ENCODE measurements around the gene PPP1R12B. TPM values are rescaled to one million over a fixed set of nuclear protein-coding genes. Genes with fewer than 3 reads are reported as not detected.
"Not testable (repeated sequence)": the region's sequence is repeated elsewhere in the genome, so short reads cannot be mapped to it uniquely, and the experiment has no call there.

Gene PPP1R12B
- polyA plus RNA-seq, 2 donors, result 7.5 to 14.7 TPM

DNA sequence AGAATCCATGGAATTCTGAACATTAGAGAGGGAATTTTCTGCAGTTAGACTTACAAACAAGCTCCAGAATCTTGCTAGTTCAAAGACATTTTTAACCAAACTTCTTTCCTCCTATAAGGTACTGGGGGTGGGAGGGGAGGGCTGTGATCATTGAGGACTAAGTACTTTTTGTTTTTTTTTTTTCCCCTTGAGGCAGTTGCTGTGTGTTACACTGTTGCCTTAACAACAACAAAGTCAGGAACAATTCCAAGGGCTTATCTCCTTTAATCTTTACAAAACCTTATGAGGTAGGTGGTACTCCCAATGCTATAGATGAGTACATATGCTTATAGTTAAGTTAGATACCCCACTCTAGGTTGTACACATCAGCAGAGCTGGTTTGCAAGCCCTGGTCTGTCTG is 62.9 kb downstream of the PPP1R12B start:
- Histone ChIP-seq H3K4me3 (ENCODE audit: low read depth in 1 of 2, low read length in 2 of 2) (no peak overlapping the region), H3K27ac (ENCODE audit: low read depth in 2 of 2, low read length in 1 of 2) (no peak overlapping the region)

DNA sequence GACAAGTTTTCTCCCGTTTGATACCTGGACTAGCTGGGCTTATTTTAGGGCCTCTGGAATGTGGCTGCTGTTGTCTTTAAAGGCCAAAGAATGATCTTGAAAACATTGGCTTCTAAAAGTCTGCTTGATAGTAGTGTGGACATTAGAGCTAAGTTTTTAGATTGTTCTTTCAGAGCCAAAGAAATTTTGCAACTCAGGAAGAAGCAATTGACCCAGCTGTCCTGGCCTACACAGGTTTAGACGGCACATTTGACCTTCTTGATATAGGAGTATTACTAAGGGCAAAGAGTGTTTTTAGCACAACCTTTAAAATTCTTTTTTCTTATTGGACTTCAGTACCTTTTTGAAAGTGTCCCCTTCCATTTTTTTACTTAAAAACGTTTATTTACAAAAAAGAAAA is 63.9 kb downstream of the PPP1R12B start:
- not testable (repeated sequence) for H3K36me3 ChIP-seq (ENCODE audit: control insufficient read depth in 2 of 2, insufficient read depth in 2 of 2, low read length in 1 of 2)

More for the DNA sequence above, 62.9 kb downstream of the PPP1R12B start:
- no peaks in the 10 kb centered on the region for H3K36me3 ChIP-seq (ENCODE audit: control insufficient read depth in 2 of 2, insufficient read depth in 2 of 2, low read length in 1 of 2)
- no peaks in the 10 kb centered on the region for H3K27me3 ChIP-seq (ENCODE audit: control insufficient read depth in 1 of 2, insufficient read depth in 2 of 2, low read length in 2 of 2)
- H3K4me1 ChIP-seq (ENCODE audit: control insufficient read depth in 2 of 2, insufficient read depth in 2 of 2, low read length in 1 of 2), result no peaks in the 10 kb centered on the region
- H3K9me3 ChIP-seq (ENCODE audit: control insufficient read depth in 2 of 2, insufficient read depth in 1 of 2, low read depth in 1 of 2, low read length in 1 of 2), result no peaks in the 10 kb centered on the region

GRCh38 chr1:202416641-202417040 is 68.1 kb downstream of the PPP1R12B start:
- H3K27me3 ChIP-seq (ENCODE audit: control insufficient read depth in 1 of 2, insufficient read depth in 2 of 2, low read length in 2 of 2), result no peaks in the 10 kb centered on the region
- H3K4me3 ChIP-seq (ENCODE audit: low read depth in 1 of 2, low read length in 2 of 2), result no peak overlapping the region
- no peaks in the 10 kb centered on the region for H3K4me1 ChIP-seq (ENCODE audit: control insufficient read depth in 2 of 2, insufficient read depth in 2 of 2, low read length in 1 of 2)
- no peaks in the 10 kb centered on the region for H3K9me3 ChIP-seq (ENCODE audit: control insufficient read depth in 2 of 2, insufficient read depth in 1 of 2, low read depth in 1 of 2, low read length in 1 of 2)
- WGBS, 2 donors, result 48 to 60% methylated on average over 1 of the region's 1 CpG
- no peaks in the 10 kb centered on the region for H3K36me3 ChIP-seq (ENCODE audit: control insufficient read depth in 2 of 2, insufficient read depth in 2 of 2, low read length in 1 of 2)
- no peak overlapping the region for H3K27ac ChIP-seq (ENCODE audit: low read depth in 2 of 2, low read length in 1 of 2)

More for the DNA sequence above, 63.9 kb downstream of the PPP1R12B start:
- not testable (repeated sequence) for H3K9me3 ChIP-seq (ENCODE audit: control insufficient read depth in 2 of 2, insufficient read depth in 1 of 2, low read depth in 1 of 2, low read length in 1 of 2); H3K27ac ChIP-seq (ENCODE audit: low read depth in 2 of 2, low read length in 1 of 2); H3K4me1 ChIP-seq (ENCODE audit: control insufficient read depth in 2 of 2, insufficient read depth in 2 of 2, low read length in 1 of 2); H3K27me3 ChIP-seq (ENCODE audit: control insufficient read depth in 1 of 2, insufficient read depth in 2 of 2, low read length in 2 of 2); H3K4me3 ChIP-seq (ENCODE audit: low read depth in 1 of 2, low read length in 2 of 2)
- whole genome bisulfite sequencing, 2 donors, result 64 to 67% methylated on average over 3 of the region's 3 CpGs

DNA sequence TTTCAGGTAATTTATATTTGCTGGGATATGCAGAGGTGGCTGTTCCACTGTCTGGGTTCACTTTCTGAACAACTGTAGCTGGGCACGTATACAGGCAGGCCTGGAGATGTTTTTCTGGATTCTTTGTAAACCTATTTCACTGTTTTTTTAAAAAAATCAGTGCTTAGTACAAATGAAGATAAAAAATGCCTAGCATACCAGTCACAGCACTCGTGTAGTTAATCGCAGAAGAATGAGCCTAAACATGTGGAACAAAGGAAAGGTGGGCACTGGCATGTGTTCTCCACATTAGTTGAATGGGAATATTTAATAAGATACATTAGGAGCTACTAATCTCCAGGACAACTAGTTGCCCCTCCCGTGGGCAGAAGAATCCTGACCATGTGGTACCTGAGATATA is 68.6 kb downstream of the PPP1R12B start:
- not testable (repeated sequence) for H3K27me3 ChIP-seq (ENCODE audit: control insufficient read depth in 1 of 2, insufficient read depth in 2 of 2, low read length in 2 of 2); H3K4me3 ChIP-seq (ENCODE audit: low read depth in 1 of 2, low read length in 2 of 2); H3K27ac ChIP-seq (ENCODE audit: low read depth in 2 of 2, low read length in 1 of 2); H3K36me3 ChIP-seq (ENCODE audit: control insufficient read depth in 2 of 2, insufficient read depth in 2 of 2, low read length in 1 of 2); H3K4me1 ChIP-seq (ENCODE audit: control insufficient read depth in 2 of 2, insufficient read depth in 2 of 2, low read length in 1 of 2); H3K9me3 ChIP-seq (ENCODE audit: control insufficient read depth in 2 of 2, insufficient read depth in 1 of 2, low read depth in 1 of 2, low read length in 1 of 2)
- WGBS, 2 donors, result 67 to 75% methylated on average over 4 of the region's 4 CpGs

DNA sequence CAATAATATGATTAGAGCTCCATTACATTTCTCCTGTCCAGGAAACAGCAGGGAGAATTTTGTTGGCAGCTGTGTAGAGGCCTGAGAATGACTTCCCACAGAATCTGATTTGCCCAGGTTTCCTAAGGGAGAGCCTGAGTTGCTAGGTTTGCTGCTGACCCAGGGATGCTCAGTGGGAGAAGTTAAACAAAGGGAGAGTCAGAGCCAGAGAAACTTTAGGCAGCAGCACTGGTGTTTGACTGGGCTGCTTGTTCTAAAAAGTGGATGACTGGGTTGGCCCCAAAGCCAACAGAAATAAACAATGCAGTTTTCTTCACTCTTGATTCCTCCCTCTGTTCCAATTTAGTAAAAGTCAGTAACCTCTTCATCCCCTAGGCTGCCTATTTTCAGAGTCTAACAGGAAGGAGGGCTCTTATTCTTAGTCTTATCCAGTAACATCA is 69.3 kb downstream of the PPP1R12B start:
- H3K27me3 ChIP-seq (ENCODE audit: control insufficient read depth in 1 of 2, insufficient read depth in 2 of 2, low read length in 2 of 2); H3K27ac ChIP-seq (ENCODE audit: low read depth in 2 of 2, low read length in 1 of 2); H3K36me3 ChIP-seq (ENCODE audit: control insufficient read depth in 2 of 2, insufficient read depth in 2 of 2, low read length in 1 of 2); H3K4me1 ChIP-seq (ENCODE audit: control insufficient read depth in 2 of 2, insufficient read depth in 2 of 2, low read length in 1 of 2); H3K9me3 ChIP-seq (ENCODE audit: control insufficient read depth in 2 of 2, insufficient read depth in 1 of 2, low read depth in 1 of 2, low read length in 1 of 2); H3K4me3 ChIP-seq (ENCODE audit: low read depth in 1 of 2, low read length in 2 of 2): not testable (repeated sequence)

GRCh38 chr1:202419731-202420130 is 71.2 kb downstream of the PPP1R12B start:
- not testable (repeated sequence) for H3K27me3 ChIP-seq (ENCODE audit: control insufficient read depth in 1 of 2, insufficient read depth in 2 of 2, low read length in 2 of 2); H3K4me3 ChIP-seq (ENCODE audit: low read depth in 1 of 2, low read length in 2 of 2); H3K27ac ChIP-seq (ENCODE audit: low read depth in 2 of 2, low read length in 1 of 2); H3K4me1 ChIP-seq (ENCODE audit: control insufficient read depth in 2 of 2, insufficient read depth in 2 of 2, low read length in 1 of 2); H3K36me3 ChIP-seq (ENCODE audit: control insufficient read depth in 2 of 2, insufficient read depth in 2 of 2, low read length in 1 of 2); H3K9me3 ChIP-seq (ENCODE audit: control insufficient read depth in 2 of 2, insufficient read depth in 1 of 2, low read depth in 1 of 2, low read length in 1 of 2)
- WGBS, 2 donors, result 92 to 96% methylated on average over 3 of the region's 3 CpGs

GRCh38 chr1:202420422-202421094 is 72.1 kb downstream of the PPP1R12B start:
- H3K36me3 ChIP-seq (ENCODE audit: control insufficient read depth in 2 of 2, insufficient read depth in 2 of 2, low read length in 1 of 2); H3K27ac ChIP-seq (ENCODE audit: low read depth in 2 of 2, low read length in 1 of 2); H3K4me1 ChIP-seq (ENCODE audit: control insufficient read depth in 2 of 2, insufficient read depth in 2 of 2, low read length in 1 of 2); H3K9me3 ChIP-seq (ENCODE audit: control insufficient read depth in 2 of 2, insufficient read depth in 1 of 2, low read depth in 1 of 2, low read length in 1 of 2); H3K27me3 ChIP-seq (ENCODE audit: control insufficient read depth in 1 of 2, insufficient read depth in 2 of 2, low read length in 2 of 2); H3K4me3 ChIP-seq (ENCODE audit: low read depth in 1 of 2, low read length in 2 of 2): not testable (repeated sequence)
- 83 to 88% methylated on average over 3 of the region's 3 CpGs for WGBS, 2 donors

- not testable (repeated sequence) for H3K4me1 ChIP-seq (ENCODE audit: control insufficient read depth in 2 of 2, insufficient read depth in 2 of 2, low read length in 1 of 2); H3K9me3 ChIP-seq (ENCODE audit: control insufficient read depth in 2 of 2, insufficient read depth in 1 of 2, low read depth in 1 of 2, low read length in 1 of 2); H3K4me3 ChIP-seq (ENCODE audit: low read depth in 1 of 2, low read length in 2 of 2); H3K27ac ChIP-seq (ENCODE audit: low read depth in 2 of 2, low read length in 1 of 2); H3K36me3 ChIP-seq (ENCODE audit: control insufficient read depth in 2 of 2, insufficient read depth in 2 of 2, low read length in 1 of 2); H3K27me3 ChIP-seq (ENCODE audit: control insufficient read depth in 1 of 2, insufficient read depth in 2 of 2, low read length in 2 of 2)
These were observed 74.2 kb downstream of the PPP1R12B start for GRCh38 chr1:202422709-202423108.

- not testable (repeated sequence) for H3K9me3 ChIP-seq (ENCODE audit: control insufficient read depth in 2 of 2, insufficient read depth in 1 of 2, low read depth in 1 of 2, low read length in 1 of 2); H3K4me1 ChIP-seq (ENCODE audit: control insufficient read depth in 2 of 2, insufficient read depth in 2 of 2, low read length in 1 of 2); H3K4me3 ChIP-seq (ENCODE audit: low read depth in 1 of 2, low read length in 2 of 2); H3K27ac ChIP-seq (ENCODE audit: low read depth in 2 of 2, low read length in 1 of 2); H3K27me3 ChIP-seq (ENCODE audit: control insufficient read depth in 1 of 2, insufficient read depth in 2 of 2, low read length in 2 of 2); H3K36me3 ChIP-seq (ENCODE audit: control insufficient read depth in 2 of 2, insufficient read depth in 2 of 2, low read length in 1 of 2)
- 96% methylated on average over 5 of the region's 5 CpGs for WGBS, 2 donors
These were observed 75.8 kb downstream of the PPP1R12B start for GRCh38 chr1:202424260-202424659.

DNA sequence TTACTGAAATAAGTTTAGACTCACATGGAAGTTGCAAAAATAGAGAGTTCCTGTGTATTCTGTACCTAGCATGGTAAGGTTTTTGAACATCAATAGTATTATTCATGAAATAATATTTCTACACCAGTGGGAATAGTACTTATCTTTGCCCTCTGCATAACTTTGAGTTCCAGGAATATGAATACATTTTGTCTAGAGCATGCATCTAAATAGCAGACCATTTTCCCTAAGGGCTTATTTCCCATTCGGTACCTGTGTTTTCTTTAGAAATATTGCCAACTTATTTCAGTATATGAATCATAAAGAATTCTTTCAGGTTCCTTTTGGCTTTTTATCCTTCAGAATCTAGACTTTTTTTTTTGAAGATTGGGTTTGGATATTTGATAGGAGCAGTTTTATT is 81.6 kb downstream of the PPP1R12B start:
- not testable (repeated sequence) for H3K27ac ChIP-seq (ENCODE audit: low read depth in 2 of 2, low read length in 1 of 2); H3K4me3 ChIP-seq (ENCODE audit: low read depth in 1 of 2, low read length in 2 of 2); H3K27me3 ChIP-seq (ENCODE audit: control insufficient read depth in 1 of 2, insufficient read depth in 2 of 2, low read length in 2 of 2); H3K4me1 ChIP-seq (ENCODE audit: control insufficient read depth in 2 of 2, insufficient read depth in 2 of 2, low read length in 1 of 2); H3K36me3 ChIP-seq (ENCODE audit: control insufficient read depth in 2 of 2, insufficient read depth in 2 of 2, low read length in 1 of 2); H3K9me3 ChIP-seq (ENCODE audit: control insufficient read depth in 2 of 2, insufficient read depth in 1 of 2, low read depth in 1 of 2, low read length in 1 of 2)
- 44 to 84% methylated on average over 1 of the region's 1 CpG for WGBS, 2 donors

Data from esophagus (tissue), 2 donors.